DMS114 treated with DMSO at 0.1 percent for 48 hours (cell line): ENCODE results near the gene AMELX.

ENCODE experiments used
- DNase-seq: peaks from one replicate; lab custom pipeline; 2025; ENCODE audit not compliant: unreplicated experiment; lab: John Stamatoyannopoulos, UW

AMELX gene

GRCh38 chrX:11305641-11306040 is 12.4 kb downstream of the AMELX start:
- DNase-seq: no peak

GRCh38 chrX:11309220-11309619 is 16.0 kb downstream of the AMELX start:
- no peak for DNase-seq

GRCh38 chrX:11311706-11312105 is 18.5 kb downstream of the AMELX start:
- DNase-seq: no peak

GRCh38 chrX:11319806-11320520 is 26.8 kb downstream of the AMELX start:
- DNase-seq: no peak

- no peak for DNase-seq
Observed at GRCh38 chrX:11321986-11322385, 28.8 kb downstream of the AMELX start.

GRCh38 chrX:11328134-11328533 is 34.9 kb downstream of the AMELX start:
- DNase-seq: no peak

- no peak for DNase-seq
Observed at GRCh38 chrX:11329021-11329420, 35.8 kb downstream of the AMELX start.

GRCh38 chrX:11331788-11332187 is 38.6 kb downstream of the AMELX start:
- DNase-seq: no peak

GRCh38 chrX:11334165-11334564 is 41.0 kb downstream of the AMELX start:
- DNase-seq: no peak

- no peak for DNase-seq
Observed at GRCh38 chrX:11336201-11336600, 43.0 kb downstream of the AMELX start.

GRCh38 chrX:11337292-11338009 is 44.2 kb downstream of the AMELX start:
- no peak for DNase-seq

GRCh38 chrX:11341274-11342201 is 48.3 kb downstream of the AMELX start:
- DNase-seq: no peak

GRCh38 chrX:11342673-11343072 is 49.5 kb downstream of the AMELX start:
- DNase-seq: no peak

GRCh38 chrX:11346121-11346682 is 53.0 kb downstream of the AMELX start:
- DNase-seq: no peak

- no peak for DNase-seq
Observed at GRCh38 chrX:11347300-11347699, 54.1 kb downstream of the AMELX start.

GRCh38 chrX:11349020-11349419 is 55.8 kb downstream of the AMELX start:
- DNase-seq: no peak

- DNase-seq: no peak
Observed at GRCh38 chrX:11349661-11350337, 56.6 kb downstream of the AMELX start.
